ENCODE data around the gene IFNA21. TPM values are rescaled to one million over a fixed set of nuclear protein-coding genes. Genes with fewer than 3 reads are reported as not detected.

Gene IFNA21
- total RNA-seq, 2 donors from 2014 or later, result not detected

GRCh38 chr9:21174671-21175070, 8.2 kb upstream of the IFNA21 start:
- 93% methylated on average over 2 of the region's 2 CpGs; no CpG with 5 or more reads in 1 of the 2 experiments for WGBS, 2 experiments (ENCODE audit: insufficient coverage in 1 of 2, insufficient read length in 1 of 2)
- no peak for TF ChIP-seq CTCF (conservative IDR thresholded peaks at IDR 0.05)
- Histone ChIP-seq H3K27me3 (ENCODE audit: control insufficient read depth, insufficient read depth, low read length, poor library complexity, severe bottlenecking) (peaks cover 8% of the 10 kb centered on the region), H3K4me1 (ENCODE audit: control insufficient read depth, insufficient read depth, low read length) (no peaks in the 10 kb centered on the region), H3K27ac (ENCODE audit: low read depth, low read length) (no peak overlapping the region), H3K9me3 (ENCODE audit: control insufficient read depth, low read length) (no peaks in the 10 kb centered on the region), H3K36me3 (ENCODE audit: control insufficient read depth, insufficient read depth, low read length) (no peaks in the 10 kb centered on the region), H3K9ac (ENCODE audit: extremely low read depth, low read length, poor library complexity, severe bottlenecking) (no peak overlapping the region), H3K4me3 (ENCODE audit: low read length) (no peak overlapping the region)
- Mint-ChIP-seq H3K4me1 (no peaks in the 10 kb centered on the region), H3K36me3 (ENCODE audit: low read depth) (no peaks in the 10 kb centered on the region), H3K27ac (no peak overlapping the region), H3K4me3 (no peak overlapping the region), H3K9me3 (no peaks in the 10 kb centered on the region), H3K27me3 (ENCODE audit: insufficient read depth) (peaks cover 26% of the 10 kb centered on the region)
- DNase-seq, result no peak

- Mint-ChIP-seq H3K27ac (no peak overlapping the region), H3K36me3 (ENCODE audit: low read depth) (no peaks in the 10 kb centered on the region), H3K4me1 (no peaks in the 10 kb centered on the region), H3K9me3 (no peaks in the 10 kb centered on the region), H3K4me3 (no peak overlapping the region), H3K27me3 (ENCODE audit: insufficient read depth) (peaks cover 21% of the 10 kb centered on the region)
- no peak overlapping the region for H3K27ac ChIP-seq (ENCODE audit: low read depth, low read length)
- WGBS, 2 experiments (ENCODE audit: insufficient coverage in 1 of 2, insufficient read length in 1 of 2), result 90 to 100% methylated on average over 2 to 3 of the region's 3 CpGs
- H3K27me3 ChIP-seq (ENCODE audit: control insufficient read depth, insufficient read depth, low read length, poor library complexity, severe bottlenecking), result peaks cover 8% of the 10 kb centered on the region
- H3K36me3 ChIP-seq (ENCODE audit: control insufficient read depth, insufficient read depth, low read length), result no peaks in the 10 kb centered on the region
- no peak for TF ChIP-seq CTCF (conservative IDR thresholded peaks at IDR 0.05)
- DNase-seq, result no peak
- H3K9ac ChIP-seq (ENCODE audit: extremely low read depth, low read length, poor library complexity, severe bottlenecking), result no peak overlapping the region
- no peaks in the 10 kb centered on the region for H3K4me1 ChIP-seq (ENCODE audit: control insufficient read depth, insufficient read depth, low read length)
- no peaks in the 10 kb centered on the region for H3K9me3 ChIP-seq (ENCODE audit: control insufficient read depth, low read length)
- H3K4me3 ChIP-seq (ENCODE audit: low read length), result no peak overlapping the region
These were observed 5.7 kb upstream of the IFNA21 start for GRCh38 chr9:21172156-21172555.

GRCh38 chr9:21171351-21171750, 4.9 kb upstream of the IFNA21 start:
- Histone ChIP-seq H3K27me3 (ENCODE audit: control insufficient read depth, insufficient read depth, low read length, poor library complexity, severe bottlenecking) (peaks cover 8% of the 10 kb centered on the region), H3K36me3 (ENCODE audit: control insufficient read depth, insufficient read depth, low read length) (no peaks in the 10 kb centered on the region), H3K9me3 (ENCODE audit: control insufficient read depth, low read length) (no peaks in the 10 kb centered on the region), H3K4me1 (ENCODE audit: control insufficient read depth, insufficient read depth, low read length) (no peaks in the 10 kb centered on the region), H3K27ac (ENCODE audit: low read depth, low read length) (no peak overlapping the region), H3K4me3 (ENCODE audit: low read length) (no peak overlapping the region), H3K9ac (ENCODE audit: extremely low read depth, low read length, poor library complexity, severe bottlenecking) (no peak overlapping the region)
- Mint-ChIP-seq H3K4me3 (no peak overlapping the region), H3K27ac (no peak overlapping the region), H3K27me3 (ENCODE audit: insufficient read depth) (peaks cover 18% of the 10 kb centered on the region), H3K4me1 (no peaks in the 10 kb centered on the region), H3K9me3 (no peaks in the 10 kb centered on the region), H3K36me3 (ENCODE audit: low read depth) (no peaks in the 10 kb centered on the region)
- DNase-seq, result no peak
- 67 to 95% methylated on average over 1 of the region's 1 CpG for WGBS, 2 experiments (ENCODE audit: insufficient coverage in 1 of 2, insufficient read length in 1 of 2)
- TF ChIP-seq CTCF (conservative IDR thresholded peaks at IDR 0.05), result no peak
